A549 (cell line): ENCODE data around the gene ZDHHC17. TPM values are rescaled to one million over a fixed set of nuclear protein-coding genes. Genes with fewer than 3 reads are reported as not detected.
A peak's percentile ranks its signal among the peaks of the same experiment; 100 is the strongest.

Source experiments
- ATAC-seq, 2 experiments: fragments of 200-7000 bp in 1 of 2; fragments of >200 bp in 1 of 2; cut with Nextera tagmentation in 1 of 2; cut with Tn5 transposase in 1 of 2; 3 replicates each; pipeline versions ENCODE4 v1.8.0 to v1.9.1; 2018 to 2020; ENCODE audit warnings: mild to moderate bottlenecking in 1 of 2, moderate library complexity in 1 of 2
- CTCF ChIA-PET: fragments of 300-600 bp; sonication (Branson Sonifier 250); formaldehyde crosslinking; extraction: SDS; loops from one replicate; lab custom pipeline; 2021; ENCODE audit warnings: antibody characterized with exemption, inconsistent platforms; lab: Yijun Ruan, JAX
- POLR2A ChIA-PET: fragments of 350-600 bp; formaldehyde crosslinking; extraction: SDS; loops from one replicate; lab custom pipeline; 2021; ENCODE audit warnings: antibody characterized with exemption, inconsistent platforms; lab: Yijun Ruan, JAX
- DNase-seq, 2 experiments: peaks; one replicate each; pipeline versions ENCODE4 v3.0.0 to v3.0.0-alpha.2; 2011 to 2016; ENCODE audit warnings: low read depth in 1 of 2, low spot score in 1 of 2
- FAIRE-seq: peaks from 2 replicates; lab custom pipeline; 2011; peaks lifted over from hg19 to GRCh38; lab: Jason Lieb, UNC
- H3K27ac ChIP-seq, 2 experiments: fragments of >200 bp; sonication (Bioruptor Twin); formaldehyde crosslinking; 3 replicates each; pipeline ENCODE4 v1.5.1; 2016 to 2017
- H3K4me1 ChIP-seq: fragments of >200 bp; sonication (Bioruptor Twin); formaldehyde crosslinking; 3 replicates; pipeline ENCODE4 v1.6.1; 2016
- H3K4me2 ChIP-seq: fragments of >200 bp; sonication (Bioruptor Twin); formaldehyde crosslinking; 3 replicates; pipeline ENCODE4 v1.6.1; 2016
- H3K4me3 ChIP-seq: fragments of >200 bp; sonication (Bioruptor Twin); formaldehyde crosslinking; 3 replicates; pipeline ENCODE4 v1.5.1; 2016
- H3K9me3 ChIP-seq: fragments of >200 bp; sonication (Bioruptor Twin); formaldehyde crosslinking; 3 replicates; pipeline ENCODE4 v1.6.1; 2016
- BCL3 ChIP-seq: fragments of >200 bp; sonication (Bioruptor Twin); formaldehyde crosslinking; IDR thresholded peaks from 3 replicates; pipeline ENCODE4 v1.6.1; 2016
- CEBPB ChIP-seq, 2 experiments: fragments of >200 bp in 1 of 2; sonication (Bioruptor Twin) in 1 of 2; formaldehyde crosslinking in 1 of 2; IDR thresholded peaks; 2 replicates each; pipeline ENCODE4 v1.6.1; 2012 to 2016
- E2F6 ChIP-seq: IDR thresholded peaks from 2 replicates; pipeline ENCODE4 v1.6.1; 2012; ENCODE audit warnings: low read depth, borderline replicate concordance
- EP300 ChIP-seq, 2 experiments: fragments of >200 bp; sonication (Bioruptor Twin); formaldehyde crosslinking; IDR thresholded peaks; 2 replicates in 1 of 2; 3 replicates in 1 of 2; pipeline ENCODE4 v1.6.1; 2016 to 2017
- FOSB ChIP-seq: fragments of 250-450 bp; sonication (Bioruptor Pico); IDR thresholded peaks from 2 replicates; pipeline ENCODE4 v1.5.0; 2020; ENCODE audit warnings: mild to moderate bottlenecking, moderate library complexity
- FOXS1 ChIP-seq: fragments of 250-450 bp; sonication (Bioruptor Pico); IDR thresholded peaks from 2 replicates; pipeline ENCODE4 v1.5.0; 2020; ENCODE audit warnings: mild to moderate bottlenecking, moderate library complexity
- HDAC2 ChIP-seq: fragments of 200-600 bp; sonication (generic); IDR thresholded peaks from 2 replicates; pipeline ENCODE4 v1.6.1; 2016
- HEYL ChIP-seq: fragments of 250-450 bp; sonication (Bioruptor Pico); IDR thresholded peaks from 2 replicates; pipeline ENCODE4 v1.8.0; 2021; ENCODE audit warnings: mild to moderate bottlenecking, moderate library complexity
- HOXB5 ChIP-seq: fragments of 250-450 bp; sonication (Bioruptor Pico); IDR thresholded peaks from 2 replicates; pipeline ENCODE4 v1.5.0; 2020; ENCODE audit warnings: mild to moderate bottlenecking, moderate library complexity
- JUN ChIP-seq, 2 experiments: fragments of >200 bp; sonication (Bioruptor Twin); formaldehyde crosslinking; IDR thresholded peaks; 2 replicates in 1 of 2; 3 replicates in 1 of 2; pipeline ENCODE4 v1.6.1; 2016 to 2017
- JUNB ChIP-seq: fragments of >200 bp; sonication (Bioruptor Twin); formaldehyde crosslinking; IDR thresholded peaks from 2 replicates; pipeline ENCODE4 v1.6.1; 2016
- KDM1A ChIP-seq: fragments of 200-600 bp; sonication (generic); IDR thresholded peaks from 2 replicates; pipeline ENCODE4 v1.6.1; 2016; ENCODE audit warnings: low read depth, mild to moderate bottlenecking
- KDM5A ChIP-seq: fragments of 200-600 bp; sonication (generic); IDR thresholded peaks from 2 replicates; pipeline ENCODE4 v1.6.1; 2016; ENCODE audit warnings: antibody characterized with exemption, mild to moderate bottlenecking
- MAX ChIP-seq: IDR thresholded peaks from 2 replicates; pipeline ENCODE4 v1.6.1; 2012
- MAZ ChIP-seq: fragments of 150-350 bp; IDR thresholded peaks from 2 replicates; pipeline ENCODE4 v1.6.1; 2014; ENCODE audit warnings: antibody characterized with exemption, low read depth, low read length, borderline replicate concordance
- MYC ChIP-seq: IDR thresholded peaks from 2 replicates; pipeline ENCODE4 v1.6.1; 2012; ENCODE audit warnings: mild to moderate bottlenecking, inconsistent platforms, low read length, improper control_type of control experiment, borderline replicate concordance
- NR3C1 ChIP-seq: fragments of >200 bp; sonication (Bioruptor Twin); formaldehyde crosslinking; IDR thresholded peaks from 3 replicates; pipeline ENCODE4 v1.6.1; 2017
- PBX3 ChIP-seq: IDR thresholded peaks from 2 replicates; pipeline ENCODE4 v1.6.1; 2012
- PHF8 ChIP-seq: fragments of 200-600 bp; sonication (generic); IDR thresholded peaks from 2 replicates; pipeline ENCODE4 v1.6.1; 2016; ENCODE audit warnings: low read depth, mild to moderate bottlenecking, antibody characterized with exemption, moderate library complexity, borderline replicate concordance
- POLR2A ChIP-seq: IDR thresholded peaks from 2 replicates; pipeline ENCODE4 v1.6.1; 2012; ENCODE audit warnings: mild to moderate bottlenecking, low read length
- POLR2AphosphoS2 ChIP-seq: conservative IDR thresholded peaks from 2 replicates; pipeline ENCODE4 v1.6.1; 2012; ENCODE audit warnings: low read length, improper control_type of control experiment, inconsistent platforms
- RAD21 ChIP-seq, 2 experiments: fragments of >200 bp in 1 of 2; sonication (Bioruptor Twin) in 1 of 2; formaldehyde crosslinking in 1 of 2; IDR thresholded peaks in 1 of 2; conservative IDR thresholded peaks in 1 of 2; 2 replicates in 1 of 2; 3 replicates in 1 of 2; pipeline ENCODE4 v1.6.1; 2012 to 2018; ENCODE audit warnings: inconsistent platforms in 1 of 2
- RARB ChIP-seq: fragments of 250-450 bp; sonication (Bioruptor Pico); IDR thresholded peaks from 2 replicates; pipeline ENCODE4 v1.8.0; 2021; ENCODE audit warnings: mild to moderate bottlenecking, moderate library complexity
- REST ChIP-seq: fragments of 200-600 bp; sonication (generic); IDR thresholded peaks from 2 replicates; pipeline ENCODE4 v1.6.1; 2016; ENCODE audit warnings: antibody characterized with exemption, mild to moderate bottlenecking, moderate library complexity
- RNF2 ChIP-seq: fragments of 200-600 bp; sonication (generic); IDR thresholded peaks from 2 replicates; pipeline ENCODE4 v1.6.1; 2016; ENCODE audit warnings: low read depth, mild to moderate bottlenecking, antibody characterized with exemption, moderate library complexity, borderline replicate concordance
- TFCP2L1 ChIP-seq: fragments of 250-450 bp; sonication (Bioruptor Pico); IDR thresholded peaks from 2 replicates; pipeline ENCODE4 v1.5.0; 2021; ENCODE audit warnings: mild to moderate bottlenecking
- TP53 ChIP-seq: fragments of 250-450 bp; sonication (Bioruptor Pico); IDR thresholded peaks from 2 replicates; pipeline ENCODE4 v1.5.0; 2021; ENCODE audit warnings: mild to moderate bottlenecking, moderate library complexity
- ZFP36 ChIP-seq: fragments of 450-650 bp; IDR thresholded peaks from 2 replicates; pipeline ENCODE4 v1.6.1; 2014; ENCODE audit warnings: borderline replicate concordance; ENCODE audit not compliant: partially characterized antibody
- WGBS: methylation state at CpG from one replicate; pipeline ENCODE4 v1.1.6; 2017; ENCODE audit errors: missing lambda C conversion rate; 5-methylcytosine and 5-hydroxymethylcytosine counted together
- polyA minus RNA-seq: library from RNA; depleted of rRNA, polyadenylated mRNA; stranded (reverse); fragments of >200 nt; gene quantifications from 2 replicates; pipeline ENCODE4 v1.2.3, GENCODE V29; 2011; rRNA and poly(A)+ RNA removed
- polyA plus RNA-seq, 4 experiments: library from polyadenylated mRNA; depleted of rRNA in 3 of 4; stranded (reverse); fragments of >200 nt; fragmentation: RNase III in 1 of 4; extraction: RNeasy Plus Mini Kit Qiagen cat#74134 plus additional on column Dnase treatment in 1 of 4; gene quantifications; 2 replicates in 3 of 4; 3 replicates in 1 of 4; pipeline ENCODE4 v1.2.3, GENCODE V29; 2011 to 2017

Gene ZDHHC17
- polyA plus RNA-seq (2011; rRNA removed) (49.2 and 54.8 TPM in 2 replicates), polyA plus RNA-seq (2017; fragmentation: RNase III; extraction: RNeasy Plus Mini Kit Qiagen cat#74134 plus additional on column Dnase treatment) (28.1 to 30.5 TPM (median 29.4 TPM) in 3 replicates), polyA minus RNA-seq (75.0 and 78.8 TPM in 2 replicates)
- 12.0 and 14.1 TPM in 2 replicates for polyA plus RNA-seq (2012; cell fraction: cytosol; rRNA removed)
- polyA plus RNA-seq (2012; cell fraction: nucleus; rRNA removed), result 25.1 and 49.2 TPM in 2 replicates

GRCh38 chr12:76763746-76764675 is at the start of gene ZDHHC17:
Gene ZDHHC17 (plus strand): TSS chr12:76764115. CDS start chr12:76764237, 122 bp downstream.
- FAIRE-seq, result no peak
- Histone ChIP-seq H3K4me2 (peak within 1 kb of the TSS; percentile 80), H3K9me3 (no peaks in the 10 kb centered on the region), H3K27ac (peak within 1 kb of the TSS; percentile 96 to 97), H3K4me1 (0 out of 3 replicates have a peak, but pooled peaks cover 14% of the 10 kb centered on the region), H3K4me3 (peak within 1 kb of the TSS; percentile 72)
- ChIA-PET CTCF (interaction anchor here (0.6 to 2.0 kb wide), 3 partner anchors 27 to 141 kb away, joined by 3 to 11 read pairs (median 5); no protein-coding TSS in a partner anchor), POLR2A (interaction anchor here (0.6 to 1.2 kb wide), 12 partner anchors 8 to 247 kb away, joined by 3 to 10 read pairs (median 3); partner anchors contain the start of gene CSRP2)
- ATAC-seq, result peak; percentile 95 to 96
- DNase-seq, result peak; percentile 75 to 96
- TF ChIP-seq MYC (no peak; the same call in 1 of the 2 replicates), PBX3 (0 out of 2 replicates have a peak, but pooled peaks have one; percentile 13), FOXS1 (CRISPR knock-in tag) (no peak), KDM1A (no peak), TP53 (CRISPR knock-in tag) (0 out of 2 replicates have a peak, but pooled peaks have one; percentile 63), KDM5A (peak; percentile 50; the same call in 1 of the 2 replicates), POLR2A (peak; percentile 95), TFCP2L1 (CRISPR knock-in tag) (no peak), BCL3 (0 out of 3 replicates have a peak, but pooled peaks have one; percentile 37), ZFP36 (peak; percentile 46), JUNB (no peak), E2F6 (0 out of 2 replicates have a peak, but pooled peaks have one; percentile 21), MAZ (peak; percentile 82; the same call in 1 of the 2 replicates), PHF8 (peak; percentile 96), RAD21 (conservative IDR thresholded peaks at IDR 0.05 in 1 of 2, IDR thresholded peaks at IDR 0.05 in 1 of 2) (no peak; a peak in 1 of 5 replicates), JUN (IDR thresholded peaks at IDR 0.05) (peak; percentile 70 to 94), HDAC2 (no peak), RARB (no peak), MAX (peak; percentile 52)
- WGBS, result under 1% methylated on average over 15 of the region's 93 CpGs

- ChIA-PET POLR2A (no interaction called here), CTCF (no interaction called here)
- Histone ChIP-seq H3K4me2 (no peak overlapping the region), H3K4me1 (peaks cover 21% of the 10 kb centered on the region), H3K9me3 (no peaks in the 10 kb centered on the region), H3K27ac (no peak overlapping the region), H3K4me3 (no peak overlapping the region)
- WGBS, result 100% methylated on average over 1 of the region's 1 CpG
- FAIRE-seq (no peak), ATAC-seq (no peak), DNase-seq (no peak)
- TF ChIP-seq FOSB (CRISPR knock-in tag) (no peak), POLR2AphosphoS2 (no peak), ZFP36 (no peak), HEYL (CRISPR knock-in tag) (no peak), RNF2 (no peak), FOXS1 (CRISPR knock-in tag) (no peak), REST (no peak), NR3C1 (no peak), HOXB5 (CRISPR knock-in tag) (no peak), EP300 (IDR thresholded peaks at IDR 0.05) (no peak), CEBPB (IDR thresholded peaks at IDR 0.05) (no peak)
These were observed 49.5 kb upstream of the ZDHHC17 start for GRCh38 chr12:76714415-76714814.
